GM12891 (cell line): Measurements from ENCODE around the gene KRTAP12-1.

Experiments
- POLR2A ChIP-seq: IDR thresholded peaks from 2 replicates; pipeline ENCODE4 v1.6.1; 2011; ENCODE audit warnings: low read depth, low read length, control low read depth
- POLR2AphosphoS5 ChIP-seq: IDR thresholded peaks from 2 replicates; pipeline ENCODE4 v1.6.1; 2011; ENCODE audit warnings: low read depth, low read length, control low read depth

- no peak for TF ChIP-seq POLR2A
- no peak for TF ChIP-seq POLR2AphosphoS5
Observed at GRCh38 chr21:44671911-44672310, 10.1 kb downstream of the KRTAP12-1 start.
